ENCODE measurements around the gene DCANP1. TPM values are rescaled to one million over a fixed set of nuclear protein-coding genes. Genes with fewer than 3 reads are reported as not detected.

The DCANP1 gene
- total RNA-seq, 1 experiment from 2014 or later = not detected

- TF ChIP-seq REST (IDR thresholded peaks at IDR 0.05; ENCODE audit: low read depth) = no peak
Measured at GRCh38 chr5:135472141-135472540, 25.0 kb upstream of the DCANP1 start (continued).

GRCh38 chr5:135471726-135472125, 24.6 kb upstream of the DCANP1 start:
- intact Hi-C loops (cut with micrococcal nuclease) = no loop called here
- H3K9me3 ChIP-seq (ENCODE audit: control insufficient read depth in 1 of 2, insufficient read depth in 1 of 2, low read depth in 1 of 2, low read length in 2 of 2) = no peaks in the 10 kb centered on the region
- no peaks in the 10 kb centered on the region for H3K4me1 ChIP-seq (ENCODE audit: control insufficient read depth in 1 of 2, insufficient read depth in 2 of 2, low read length in 2 of 2)
- no peak overlapping the region for H2AFZ ChIP-seq (ENCODE audit: low read depth, low read length, poor library complexity, severe bottlenecking)
- ChIA-PET POLR2A (no interaction called here), CTCF (interaction anchor here (1.2 kb wide), 1 partner anchor 10 kb away, joined by 5 read pairs; no protein-coding TSS in a partner anchor), RAD21 (ENCODE audit: low non-redundant PET in 1 of 2, low total read pairs in 2 of 2, uncharacterized antibody in 2 of 2, unreplicated experiment in 2 of 2) (no interaction called here)
- H3K9me2 ChIP-seq (ENCODE audit: insufficient read depth) = no peaks in the 10 kb centered on the region
- H4K20me1 ChIP-seq (ENCODE audit: insufficient read depth) = no peaks in the 10 kb centered on the region
- no peak overlapping the region for H3K4me2 ChIP-seq (ENCODE audit: low read length)
- H3K27ac ChIP-seq (ENCODE audit: low read depth, low read length) = no peak overlapping the region
- H3K36me3 ChIP-seq (ENCODE audit: control insufficient read depth in 1 of 2, insufficient read depth in 2 of 2, low read length in 2 of 2) = no peaks in the 10 kb centered on the region
- H3K79me2 ChIP-seq (ENCODE audit: insufficient read depth, low read length) = no peaks in the 10 kb centered on the region
- H3K9ac ChIP-seq (ENCODE audit: low read length) = no peak overlapping the region
- BruUV-seq (replicated peaks) = no TSS peak
- DNase-seq (ENCODE audit: low read depth, low spot score) (no peak), ATAC-seq (no peak)
- no peak for TF ChIP-seq JUND (IDR thresholded peaks at IDR 0.05)
- TF ChIP-seq SRF (IDR thresholded peaks at IDR 0.05; ENCODE audit: low read depth) = no peak
- no peak for TF ChIP-seq ATF3 (IDR thresholded peaks at IDR 0.05)
- no peak for TF ChIP-seq POLR2AphosphoS5 (IDR thresholded peaks at IDR 0.05; ENCODE audit: low read depth, low read length)
- no peak for TF ChIP-seq RAD21 (IDR thresholded peaks at IDR 0.05; ENCODE audit: low read depth)
- no peak overlapping the region for H3K4me3 ChIP-seq (replicated peaks in 1 of 2; ENCODE audit: low read depth in 1 of 2, low read length in 2 of 2)
- H3K27me3 ChIP-seq (ENCODE audit: insufficient read depth, low read length) = peaks cover 4% of the 10 kb centered on the region; the same call in 1 of the 2 replicates
